NOMO-1 treated with dmso at 0.1 percent for 144 hours (cell line): ENCODE measurements around the gene ARHGAP25.
A peak's percentile ranks its signal among the peaks of the same experiment; 100 is the strongest.

Experiments used
- DNase-seq: peaks from one replicate; lab custom pipeline; 2025; ENCODE audit not compliant: unreplicated experiment; lab: John Stamatoyannopoulos, UW

Gene ARHGAP25

DNA sequence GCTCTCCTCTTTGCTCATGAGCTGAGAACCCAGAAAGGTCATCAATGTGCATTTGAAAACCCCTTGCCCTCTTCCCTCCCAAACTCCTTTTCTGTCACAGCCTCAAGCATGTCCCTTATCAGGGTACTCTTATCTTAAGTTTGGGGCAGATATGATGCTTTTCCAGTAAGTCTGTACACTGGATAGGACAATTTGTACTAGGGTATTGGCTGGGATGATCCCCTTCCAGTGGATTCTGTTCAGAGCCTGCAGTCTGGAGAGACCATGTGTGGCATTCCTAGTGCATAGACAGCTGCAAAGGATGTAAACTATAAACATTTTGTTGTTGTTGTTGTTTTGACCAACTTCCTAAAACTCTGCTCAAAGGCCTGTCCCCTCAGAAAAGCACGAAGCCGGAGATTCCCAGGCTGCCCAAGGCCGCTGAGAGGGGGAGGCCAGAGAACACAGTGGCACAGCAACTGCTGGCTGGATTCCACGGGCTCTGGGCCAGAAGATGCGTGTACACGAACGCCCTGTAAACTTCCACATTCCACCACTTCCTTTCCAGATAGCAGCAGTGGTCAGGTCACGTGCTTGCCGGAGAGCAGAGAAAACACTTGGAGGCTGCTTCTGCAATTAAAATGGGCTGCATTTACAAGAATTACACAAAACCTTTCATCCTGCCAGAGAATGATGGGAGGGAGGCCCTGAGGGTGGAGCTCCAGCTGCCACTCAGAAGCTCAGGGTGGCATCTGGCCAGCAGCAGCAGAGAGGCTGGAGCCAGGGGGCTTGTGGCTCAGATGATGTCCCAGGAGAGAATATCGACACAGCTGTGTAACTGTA lies 94.5 kb downstream of the ARHGAP25 start:
- peak; percentile 93 for DNase-seq

DNA sequence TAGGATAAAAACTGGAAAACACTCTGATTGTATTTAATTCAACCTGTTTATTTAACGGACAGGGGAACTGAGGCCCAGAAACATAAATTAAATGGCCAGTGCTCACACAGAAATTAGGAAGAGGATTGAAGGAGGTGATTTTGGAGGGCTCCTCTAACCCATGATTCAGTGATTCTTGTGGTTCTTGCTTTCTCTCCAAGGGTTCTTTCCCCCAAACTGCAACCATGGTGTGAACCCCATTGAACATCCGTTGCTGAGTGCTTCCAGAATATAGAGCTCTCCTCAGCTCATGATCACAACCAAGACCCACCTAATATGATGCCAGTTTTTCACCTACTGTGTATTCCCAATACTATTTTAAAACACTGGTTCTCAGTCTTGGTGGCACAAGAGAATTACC lies 95.1 kb downstream of the ARHGAP25 start:
- DNase-seq, result no peak

DNA sequence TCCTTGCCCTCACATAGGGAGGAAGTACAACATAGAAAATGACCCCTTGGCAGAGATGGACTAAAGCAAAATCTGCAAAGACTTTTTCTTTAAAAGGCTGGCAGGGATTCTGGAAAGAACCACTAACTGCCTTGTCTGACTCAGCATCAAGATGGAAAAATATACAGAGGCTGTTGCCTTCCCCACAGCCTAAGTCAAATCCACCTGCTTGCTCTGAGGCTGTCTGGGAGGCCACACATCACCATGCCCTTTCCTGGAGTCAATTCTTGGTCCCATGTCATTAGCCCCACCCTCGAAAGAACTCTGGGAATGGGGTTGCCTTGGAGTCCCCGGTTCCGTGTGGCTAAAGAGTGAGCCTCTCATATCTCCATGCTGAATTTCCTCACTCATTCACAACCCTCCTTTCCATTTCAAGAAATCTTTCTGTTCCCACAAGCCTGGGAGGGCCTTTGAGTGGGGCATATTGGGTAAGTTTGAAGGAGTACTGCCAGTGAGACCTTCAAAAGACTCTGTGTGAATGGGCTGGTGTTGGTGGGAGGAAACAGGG lies 97.1 kb downstream of the ARHGAP25 start:
- DNase-seq, result no peak

DNA sequence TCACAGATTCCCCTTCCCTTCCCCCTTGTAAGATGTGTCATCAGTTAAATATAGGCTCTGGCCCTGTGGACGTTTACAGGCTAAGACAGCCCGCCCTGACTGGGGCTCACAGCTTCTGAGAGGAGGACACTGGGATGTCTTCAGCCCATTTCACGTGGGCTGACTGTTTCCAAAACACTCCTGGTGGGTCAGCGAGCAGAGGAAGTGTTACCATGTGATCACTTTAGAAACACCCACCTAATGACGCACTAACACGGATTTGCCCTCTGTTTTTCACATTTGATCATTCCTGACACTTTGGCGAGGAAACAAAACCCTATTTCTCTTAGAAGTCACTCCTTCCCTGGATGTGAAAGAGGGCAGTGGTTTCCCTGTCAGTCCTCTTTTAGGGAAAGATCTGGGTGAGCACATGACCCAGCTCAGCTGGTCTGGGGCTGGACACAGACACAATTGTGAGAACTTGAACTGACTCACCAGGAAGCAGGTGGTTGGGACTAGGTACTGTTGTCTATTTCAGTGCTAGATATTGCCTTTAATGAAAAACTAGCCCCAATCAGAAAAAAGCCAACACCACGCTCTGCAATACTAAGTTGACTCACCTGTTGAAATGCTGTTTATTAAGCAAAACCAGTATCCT lies 97.7 kb downstream of the ARHGAP25 start:
- DNase-seq, result peak; percentile 64

DNA sequence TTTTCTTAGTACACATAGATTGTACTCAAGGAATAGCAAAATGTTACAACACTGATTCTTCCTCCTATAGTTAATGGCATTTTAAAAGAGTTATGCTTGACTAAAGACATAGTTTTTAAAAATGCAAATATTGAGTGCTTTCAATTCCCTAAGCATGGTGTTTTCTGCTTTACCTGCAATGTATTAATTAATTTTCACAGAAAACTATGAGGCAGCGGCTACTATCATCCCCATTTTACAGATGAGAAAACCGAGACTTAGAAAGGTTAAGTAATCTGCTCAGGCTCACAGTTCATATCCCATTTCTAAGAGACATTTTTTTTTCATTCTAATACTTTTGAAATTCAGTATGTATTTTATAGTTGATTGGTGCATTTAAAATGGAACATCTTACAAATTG lies 98.6 kb downstream of the ARHGAP25 start:
- DNase-seq, result no peak

DNA sequence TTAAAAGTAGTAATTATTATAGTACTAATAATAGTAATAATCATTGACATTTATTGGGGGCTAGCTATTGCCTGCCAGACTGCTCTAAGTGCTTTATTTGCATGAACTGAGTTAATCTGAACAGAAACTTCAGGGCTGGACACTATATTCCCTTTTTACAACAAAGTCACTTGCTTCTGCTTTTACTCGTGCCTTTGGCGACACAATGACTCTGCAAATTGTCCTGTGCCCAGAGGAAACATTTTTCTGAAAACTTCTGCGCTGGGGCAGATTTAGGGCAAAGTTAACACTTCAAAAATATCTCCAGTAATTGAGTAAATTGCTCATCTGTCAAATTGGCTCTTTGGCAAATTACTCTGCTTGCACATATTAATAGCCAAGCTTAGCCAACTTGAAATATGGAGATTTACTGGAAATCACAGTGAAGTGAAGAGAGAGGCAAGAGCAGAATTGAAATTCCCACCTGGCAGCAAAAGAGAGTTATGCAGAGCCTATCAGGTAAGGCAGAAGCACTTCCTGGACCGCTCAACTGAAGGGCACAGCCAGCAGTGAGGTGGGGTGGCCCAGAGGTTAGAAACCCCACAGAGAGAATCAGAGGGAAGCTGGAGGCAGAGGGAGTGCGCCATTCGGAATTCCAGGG lies 100.2 kb downstream of the ARHGAP25 start:
- DNase-seq, result peak; percentile 77

DNA sequence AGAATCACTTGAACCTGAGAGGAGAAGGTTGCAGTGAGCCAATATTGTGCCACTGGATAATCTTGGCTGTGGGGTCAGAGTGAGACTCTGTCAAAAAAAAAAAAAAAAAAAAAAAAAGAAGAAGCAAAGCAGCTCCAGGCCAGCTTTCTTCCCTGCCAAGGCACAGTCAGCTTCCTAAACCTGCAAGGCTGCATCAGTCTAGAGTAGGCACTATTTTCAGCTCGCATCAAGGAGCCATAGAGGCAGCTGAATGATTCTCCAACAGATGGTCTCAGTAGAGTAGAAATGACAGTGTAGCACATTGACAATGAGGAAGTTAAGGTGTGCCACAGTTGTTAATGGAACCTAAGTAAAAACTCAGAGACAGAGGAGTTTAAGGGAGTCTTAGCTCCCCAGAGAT lies 101.0 kb downstream of the ARHGAP25 start:
- peak; percentile 50 for DNase-seq

DNA sequence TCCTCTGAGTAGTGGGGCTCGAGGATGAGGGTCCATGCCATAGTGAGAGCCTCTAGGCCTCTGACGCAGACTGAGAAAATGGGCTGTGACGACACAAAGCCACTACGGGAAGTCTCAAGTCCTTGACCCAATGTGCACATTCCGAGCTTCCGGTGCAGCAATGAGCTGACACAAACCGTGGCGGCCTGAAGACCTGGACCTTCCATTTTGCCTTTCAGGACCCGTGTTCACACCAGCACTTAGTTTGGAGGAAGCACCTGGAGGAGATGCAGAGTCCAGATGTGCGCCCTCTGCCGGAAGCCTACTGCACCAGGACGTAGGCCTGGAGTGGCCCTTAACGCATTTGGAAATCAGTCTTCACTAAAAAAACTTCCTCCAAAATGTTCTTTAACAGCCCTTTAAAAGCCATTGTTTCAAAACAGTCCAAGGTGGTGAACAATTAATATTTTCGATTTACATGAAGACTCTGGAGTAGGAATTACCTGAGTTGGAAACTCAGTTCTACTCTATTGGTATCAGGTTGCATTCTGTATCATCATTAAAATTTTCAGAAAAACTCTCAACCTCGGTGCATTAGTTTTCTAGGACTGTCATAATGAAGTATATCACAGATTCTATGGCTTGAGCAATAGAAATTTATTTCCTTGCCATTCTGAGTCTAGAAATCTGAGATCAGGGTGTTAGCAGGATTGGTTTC lies 102.7 kb downstream of the ARHGAP25 start:
- peak; percentile 39 for DNase-seq

DNA sequence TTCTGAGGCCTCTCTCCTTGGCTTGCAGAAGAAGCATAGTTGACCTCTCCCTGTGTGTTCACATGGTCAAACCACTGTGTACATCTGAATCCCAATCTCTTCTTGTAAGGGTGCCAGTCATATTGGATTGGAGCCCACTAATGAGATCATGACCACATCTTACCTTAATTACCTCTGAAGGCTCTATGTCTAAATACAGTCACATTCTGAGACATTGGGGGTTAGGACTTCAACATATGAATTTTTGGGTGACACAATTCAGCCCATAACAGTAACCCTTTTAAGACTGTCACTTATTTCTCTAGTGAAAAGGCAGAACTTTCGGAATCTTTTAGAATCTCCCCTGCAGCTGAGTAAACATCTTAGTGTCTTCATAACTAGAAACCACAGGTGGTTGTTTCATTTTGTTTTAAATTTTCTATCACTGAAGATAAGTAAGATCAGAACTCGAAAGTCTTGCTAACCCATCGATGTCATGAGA lies 103.3 kb downstream of the ARHGAP25 start:
- DNase-seq, result no peak

DNA sequence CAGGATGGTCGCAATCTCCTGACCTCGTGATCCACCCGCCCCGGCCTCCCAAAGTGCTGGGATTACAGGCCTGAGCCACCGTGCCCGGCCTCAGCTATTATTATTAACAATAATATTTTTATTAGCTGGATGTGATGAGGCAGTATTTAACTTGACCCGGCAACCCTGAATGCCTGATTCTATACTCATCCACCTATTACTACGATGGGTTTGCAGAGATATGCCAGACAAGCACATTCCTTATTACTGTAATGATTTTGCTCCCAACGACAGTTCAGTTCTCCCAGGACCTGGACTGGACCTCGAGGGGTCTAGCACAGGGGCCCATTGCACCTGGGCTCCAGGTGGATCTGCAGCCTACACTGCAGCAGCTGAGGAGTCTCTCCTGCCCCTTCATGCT lies 104.0 kb downstream of the ARHGAP25 start:
- DNase-seq, result no peak

DNA sequence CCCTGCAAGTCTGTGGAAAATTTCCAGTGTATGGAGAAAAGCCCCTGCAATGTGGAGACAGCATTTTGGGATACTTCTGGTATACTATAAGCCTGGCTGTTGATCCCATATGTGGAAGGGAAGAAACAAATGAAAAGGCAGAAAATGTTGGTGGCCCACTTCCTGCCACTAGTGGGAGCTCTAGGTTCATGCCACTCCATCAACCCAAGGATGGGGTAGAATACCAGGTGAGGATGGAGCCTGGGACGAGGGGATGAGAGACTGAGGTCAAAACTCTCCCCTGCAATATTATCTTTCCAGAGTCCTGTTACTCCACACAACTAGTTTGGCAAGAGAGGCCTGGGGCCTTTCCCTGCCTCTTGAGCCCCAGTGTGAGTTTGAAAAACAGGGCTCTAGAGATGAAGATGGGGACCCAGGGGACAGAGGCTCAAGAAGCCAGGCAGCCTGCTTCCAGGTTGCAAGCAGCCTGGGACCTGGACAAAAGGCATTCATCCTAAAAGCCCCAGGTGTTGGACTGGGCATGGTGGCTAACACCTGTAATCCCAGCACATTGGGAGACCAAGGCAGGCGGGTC lies 104.7 kb downstream of the ARHGAP25 start:
- no peak for DNase-seq

DNA sequence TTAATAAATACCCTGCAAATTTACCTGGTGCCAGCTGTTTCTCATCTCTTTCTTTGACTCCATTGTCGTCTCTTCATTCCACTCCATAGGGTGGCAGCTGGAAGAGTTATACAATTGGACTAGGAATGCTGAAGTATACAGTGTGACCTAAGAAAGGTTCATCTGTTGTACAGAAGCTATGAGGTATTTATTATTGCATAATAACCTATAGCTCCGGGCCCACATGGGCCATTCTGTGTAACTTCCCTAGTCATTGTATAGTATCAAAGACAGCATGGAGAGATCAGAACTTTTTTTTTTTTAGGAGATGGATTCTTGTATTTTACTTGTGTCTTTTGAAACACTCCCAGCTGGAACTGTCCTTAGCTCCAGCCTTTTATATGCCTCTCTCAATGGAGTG lies 110.4 kb downstream of the ARHGAP25 start:
- DNase-seq, result no peak

DNA sequence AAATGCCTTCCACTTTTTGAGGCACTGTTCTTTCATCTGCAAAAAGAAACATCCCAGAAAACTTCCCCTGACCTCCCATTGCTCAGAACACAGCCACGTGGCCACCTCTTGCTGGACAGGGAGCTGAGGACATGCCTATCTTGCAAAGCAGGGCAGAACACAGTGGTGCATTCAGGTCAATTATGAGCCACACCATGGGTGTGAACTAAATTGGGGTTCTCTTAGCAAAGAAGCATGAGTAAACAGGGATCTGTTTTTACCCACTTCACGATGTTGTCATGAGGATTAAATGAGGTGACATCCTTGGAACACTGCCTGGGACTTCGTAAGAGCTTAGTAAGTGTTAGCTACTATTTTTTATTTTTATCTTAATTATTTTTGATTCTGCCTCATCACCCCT lies 111.5 kb downstream of the ARHGAP25 start:
- no peak for DNase-seq

DNA sequence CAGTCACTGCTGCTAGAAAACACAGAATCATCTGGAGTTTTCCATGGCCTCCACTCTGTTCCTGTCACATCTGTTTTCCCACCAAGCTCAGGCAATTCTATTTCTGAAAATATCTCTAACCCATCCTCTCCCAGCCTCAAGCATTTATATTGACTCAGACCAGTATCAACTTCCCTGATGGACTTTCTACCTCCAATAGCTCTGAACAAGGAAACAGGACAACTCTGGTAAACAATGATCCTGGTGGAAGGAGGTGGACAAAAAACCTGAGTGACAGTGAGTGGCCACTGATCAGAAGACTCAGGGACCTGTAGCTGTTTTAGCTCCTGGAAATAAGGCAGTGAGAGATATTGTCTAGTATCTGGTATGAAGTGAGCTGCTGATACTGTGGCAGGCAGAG lies 113.1 kb downstream of the ARHGAP25 start:
- no peak for DNase-seq

DNA sequence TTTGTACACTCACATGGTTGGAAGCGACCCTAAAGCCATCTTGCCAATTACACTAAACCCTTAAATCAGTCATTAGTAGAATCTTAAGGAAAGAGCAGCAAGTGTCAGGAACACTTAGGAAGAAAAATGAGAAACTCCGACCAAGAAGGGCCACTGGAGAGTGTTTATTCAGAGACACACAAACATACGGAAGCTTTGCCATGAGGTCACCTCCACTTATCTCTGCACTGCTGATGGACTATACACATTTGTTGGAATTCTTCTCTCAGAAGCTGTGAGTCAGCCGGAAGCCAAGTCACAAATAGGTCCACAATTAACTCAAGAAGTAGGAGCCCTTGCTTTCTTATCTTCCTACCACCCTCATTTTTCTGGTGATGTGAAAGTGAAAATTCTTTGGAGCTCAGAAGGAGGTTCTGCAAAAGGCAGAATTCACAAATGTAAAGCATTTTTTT lies 115.0 kb downstream of the ARHGAP25 start:
- DNase-seq, result no peak

DNA sequence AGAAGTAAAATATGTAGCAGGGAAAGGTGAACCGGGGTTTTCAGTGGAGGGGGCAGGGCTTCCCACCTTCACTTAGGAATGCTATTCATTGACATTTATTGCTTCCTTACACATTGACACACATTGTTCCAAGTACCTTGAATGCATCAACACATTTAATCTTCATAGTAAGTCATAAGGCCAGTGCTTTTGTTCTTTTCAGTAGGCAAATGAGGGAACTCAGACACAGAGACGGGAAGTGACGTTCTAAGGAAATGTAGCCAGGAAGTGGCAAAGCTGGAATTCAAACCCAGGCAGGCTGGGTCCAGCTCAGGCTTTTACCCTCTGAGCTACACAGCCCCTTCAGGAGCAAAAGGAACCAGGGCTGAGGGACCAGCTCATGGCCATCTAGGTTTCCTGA lies 115.9 kb downstream of the ARHGAP25 start:
- DNase-seq, result no peak

DNA sequence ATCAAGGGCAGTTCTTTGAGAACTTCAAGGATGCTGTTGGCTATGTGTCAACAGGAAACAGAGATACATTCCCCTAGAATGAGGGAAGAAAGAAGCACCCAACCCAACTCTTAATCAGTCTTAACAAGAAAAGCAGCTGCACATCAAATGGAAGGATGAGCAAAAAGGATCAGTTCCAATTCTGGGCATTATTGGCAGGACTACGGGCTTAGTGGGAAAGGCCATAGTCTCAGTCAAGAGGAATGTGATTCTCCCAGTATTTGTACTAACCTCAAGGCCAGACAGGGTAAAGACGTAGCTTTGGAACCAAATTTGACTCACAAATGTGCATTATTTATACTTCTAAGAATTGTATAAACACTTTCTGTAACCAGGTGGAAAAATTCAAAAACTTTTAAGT lies 118.4 kb downstream of the ARHGAP25 start:
- no peak for DNase-seq

DNA sequence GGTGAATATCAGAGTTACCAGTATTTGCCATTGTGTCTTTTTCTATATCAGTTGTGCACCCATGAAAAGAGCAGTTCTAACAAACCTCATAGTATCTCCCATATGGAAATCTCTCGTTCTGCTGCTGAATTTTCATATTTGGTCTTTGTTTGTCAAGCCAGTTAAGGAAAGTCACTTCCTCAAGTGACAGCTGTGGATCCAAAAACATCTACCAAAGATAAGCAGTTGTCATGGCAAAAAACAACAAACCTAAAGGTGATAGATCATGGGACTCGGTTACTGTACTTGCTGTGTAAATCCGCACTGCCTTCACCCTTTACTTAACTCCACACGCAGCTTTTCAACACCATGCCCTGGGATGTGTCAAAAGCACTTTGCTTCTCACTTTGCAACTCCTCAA lies 119.3 kb downstream of the ARHGAP25 start:
- DNase-seq, result no peak

DNA sequence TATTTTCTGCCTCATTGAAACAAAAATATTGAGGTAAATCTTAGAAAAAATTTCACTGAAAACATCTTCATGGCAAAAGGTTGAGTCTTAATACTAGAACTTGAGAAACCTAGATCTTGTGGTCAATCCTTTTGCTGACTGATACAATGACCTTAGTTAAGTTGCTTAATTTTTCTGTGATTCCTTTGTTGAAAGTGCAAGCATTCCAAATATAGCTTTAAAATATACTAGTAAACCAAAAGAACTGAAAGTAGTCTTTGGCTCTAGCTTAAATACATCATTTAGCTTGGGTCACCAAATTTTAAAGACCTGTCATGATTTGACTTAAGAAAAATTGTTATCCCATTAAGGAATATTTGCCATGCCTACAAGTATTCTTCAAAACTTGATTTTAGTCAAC lies 119.9 kb downstream of the ARHGAP25 start:
- DNase-seq, result no peak

DNA sequence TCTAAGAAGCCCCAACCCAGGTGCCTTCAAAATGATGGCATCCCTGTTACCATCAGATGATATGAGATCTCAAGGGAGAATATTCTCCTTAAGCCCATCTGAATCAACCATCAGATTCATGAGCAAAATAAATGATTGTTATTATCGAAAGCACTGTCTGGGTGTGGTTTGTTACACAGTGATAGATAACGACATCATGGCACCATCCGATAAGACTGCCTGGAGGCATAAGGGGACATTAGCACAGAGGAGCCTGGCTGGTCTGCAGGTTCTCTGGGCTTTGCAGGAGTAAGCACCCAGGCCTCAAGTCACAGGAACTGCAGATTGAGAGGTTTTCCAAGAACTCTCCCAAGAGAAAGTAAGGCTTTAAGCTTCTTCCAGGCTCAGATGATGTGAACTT lies 120.9 kb downstream of the ARHGAP25 start:
- no peak for DNase-seq
